ENCODE measurements around the gene MBP. TPM values are rescaled to one million over a fixed set of nuclear protein-coding genes. Genes with fewer than 3 reads are reported as not detected.

MBP gene
- polyA plus RNA-seq, 3 donors from 2014 or later: 187 to 403 (median 297) TPM

DNA sequence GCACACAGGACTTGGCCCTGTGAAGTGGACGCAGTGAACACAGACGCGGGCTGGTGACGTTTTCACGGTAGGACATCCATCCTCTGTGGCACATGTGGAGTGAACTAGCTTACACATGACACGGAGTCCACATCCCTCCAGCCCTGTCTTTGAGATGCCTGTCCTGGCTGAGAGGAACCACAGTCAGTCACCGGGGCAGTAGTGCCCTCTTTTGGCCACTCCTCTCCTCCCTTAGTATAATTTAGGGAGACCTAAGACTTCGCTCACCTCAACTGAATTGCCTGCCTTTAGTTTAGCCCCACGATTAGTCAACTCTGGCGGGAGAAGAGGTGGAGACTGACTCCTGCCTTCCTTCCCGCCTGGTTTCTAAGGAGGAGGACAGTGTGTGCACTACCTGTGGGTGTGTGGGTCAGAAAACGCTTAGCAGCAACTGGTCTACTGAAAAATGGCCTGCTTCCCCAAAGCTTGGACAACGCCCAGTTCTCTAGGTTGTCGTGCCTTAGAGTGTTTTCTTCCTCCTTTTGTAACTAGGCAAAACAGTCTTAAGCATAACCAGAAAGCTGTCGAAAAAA, 70.6 kb downstream of the MBP start:
- H3K27ac Mint-ChIP-seq: peak overlapping the region; percentile 94 to 99 (median 99)
- H3K4me1 Mint-ChIP-seq: peaks cover 89 to 93% of the 10 kb centered on the region in 2 donors
- peak in 2 of 3 donors; percentile 56 to 60 for DNase-seq
- H3K9me3 Mint-ChIP-seq: no peaks in the 10 kb centered on the region
- H3K36me3 Mint-ChIP-seq: peaks cover 38 to 59% (median 54%) of the 10 kb centered on the region in 3 donors
- peak overlapping the region; percentile 73 to 86 (median 83) for H3K4me3 Mint-ChIP-seq
- H3K27me3 Mint-ChIP-seq (ENCODE audit: low read depth in 3 of 3): peaks cover 14 to 47% (median 46%) of the 10 kb centered on the region in 3 donors

DNA sequence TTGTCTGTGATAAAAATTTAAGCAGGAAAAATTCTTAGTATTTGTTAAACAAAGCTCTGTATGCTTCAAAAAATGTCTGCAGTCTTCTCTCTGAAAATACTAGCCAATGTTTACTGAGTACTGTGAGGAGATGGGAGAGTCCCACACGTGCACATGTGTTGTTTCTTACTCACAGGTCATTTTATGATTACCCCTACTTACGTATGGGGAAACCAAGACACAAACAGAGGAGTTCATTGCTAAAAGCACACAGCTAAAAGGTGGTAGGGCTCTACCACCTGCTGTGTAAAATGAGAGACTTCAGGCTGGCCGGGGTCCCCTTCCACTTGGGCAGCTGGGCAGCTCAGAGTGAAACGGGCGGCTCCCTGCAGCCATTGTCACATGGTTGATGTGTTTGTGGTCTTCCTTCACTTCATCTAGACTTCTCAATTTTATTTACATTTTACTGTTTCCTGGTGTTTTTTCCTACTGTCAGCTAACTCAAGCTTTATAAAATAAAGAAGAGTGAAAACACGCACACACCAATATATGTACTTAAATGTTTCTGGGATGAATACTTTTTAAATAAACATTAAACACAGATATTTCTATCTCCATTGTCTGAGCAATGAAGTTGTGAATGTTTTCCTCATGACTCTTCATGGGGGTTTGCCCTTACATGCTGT, 71.2 kb downstream of the MBP start:
- peaks cover 14 to 52% (median 48%) of the 10 kb centered on the region in 3 donors for H3K27me3 Mint-ChIP-seq (ENCODE audit: low read depth in 3 of 3)
- H3K4me1 Mint-ChIP-seq: peaks cover 89 to 93% of the 10 kb centered on the region in 2 donors
- peaks cover 38 to 65% (median 54%) of the 10 kb centered on the region in 3 donors for H3K36me3 Mint-ChIP-seq
- H3K4me3 Mint-ChIP-seq: peak overlapping the region; percentile 73 to 86 (median 83)
- H3K9me3 Mint-ChIP-seq: no peaks in the 10 kb centered on the region
- peak overlapping the region; percentile 94 to 99 (median 99) for H3K27ac Mint-ChIP-seq
- peak in 2 of 3 donors; percentile 49 to 56 for DNase-seq

- Mint-ChIP-seq H3K27me3 (ENCODE audit: low read depth in 3 of 3) (peaks cover 18 to 49% (median 46%) of the 10 kb centered on the region in 3 donors), H3K36me3 (peaks cover 32 to 54% (median 43%) of the 10 kb centered on the region in 3 donors), H3K4me3 (peak overlapping the region; percentile 67 to 83 (median 73)), H3K27ac (peak overlapping the region; percentile 94 to 99 (median 99)), H3K4me1 (peaks cover 89 to 93% of the 10 kb centered on the region in 2 donors), H3K9me3 (no peaks in the 10 kb centered on the region)
- DNase-seq: no peak
These were observed 72.4 kb downstream of the MBP start for GRCh38 chr18:77060151-77060550.

- peak in 1 of 3 donors; percentile 51 for DNase-seq
- no peaks in the 10 kb centered on the region for H3K9me3 Mint-ChIP-seq
- peaks cover 89 to 93% of the 10 kb centered on the region in 2 donors for H3K4me1 Mint-ChIP-seq
- peaks cover 28 to 49% (median 38%) of the 10 kb centered on the region in 3 donors for H3K36me3 Mint-ChIP-seq
- peak overlapping the region; percentile 46 to 73 (median 67) for H3K4me3 Mint-ChIP-seq
- peaks cover 24 to 56% (median 53%) of the 10 kb centered on the region in 3 donors for H3K27me3 Mint-ChIP-seq (ENCODE audit: low read depth in 3 of 3)
- H3K27ac Mint-ChIP-seq: peak overlapping the region; percentile 94 to 99 (median 99)
These were observed 73.2 kb downstream of the MBP start for GRCh38 chr18:77059294-77059916.

DNA sequence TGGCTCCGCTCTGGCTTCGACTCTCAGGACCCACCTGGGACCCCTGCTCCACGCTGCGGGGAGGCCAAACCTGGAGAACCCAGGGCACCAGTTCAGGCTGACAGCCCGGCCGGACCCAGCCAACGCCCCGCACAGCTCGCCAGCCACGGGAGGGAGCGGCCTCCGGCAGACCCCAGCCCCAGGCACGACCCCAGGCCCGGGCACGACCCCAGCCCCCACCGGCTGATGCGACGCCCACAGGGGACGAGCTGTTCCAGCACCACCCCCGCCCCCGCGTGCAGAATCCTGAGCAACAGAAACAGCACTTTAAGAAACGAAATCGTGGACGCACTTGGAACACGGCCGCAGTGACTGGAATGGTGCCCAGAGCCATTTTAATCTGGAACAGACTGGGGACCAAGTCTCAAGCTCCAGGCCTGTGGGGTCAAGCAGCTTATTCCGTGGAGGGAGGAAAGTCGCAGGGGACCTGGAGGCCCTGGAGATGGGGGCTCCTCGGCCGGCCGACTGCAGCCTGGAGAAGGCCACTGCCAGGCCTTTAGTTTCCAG, 74.2 kb downstream of the MBP start:
- peaks cover 21 to 39% (median 34%) of the 10 kb centered on the region in 3 donors for H3K36me3 Mint-ChIP-seq
- H3K4me1 Mint-ChIP-seq: peaks cover 89 to 93% of the 10 kb centered on the region in 2 donors
- no peaks in the 10 kb centered on the region for H3K9me3 Mint-ChIP-seq
- peak overlapping the region in 1 of 5 donors; percentile 54 for H3K4me3 Mint-ChIP-seq
- no peak for DNase-seq
- peaks cover 22 to 59% (median 52%) of the 10 kb centered on the region in 3 donors for H3K27me3 Mint-ChIP-seq (ENCODE audit: low read depth in 3 of 3)
- peak overlapping the region in 2 of 6 donors; percentile 81 to 88 for H3K27ac Mint-ChIP-seq

DNA sequence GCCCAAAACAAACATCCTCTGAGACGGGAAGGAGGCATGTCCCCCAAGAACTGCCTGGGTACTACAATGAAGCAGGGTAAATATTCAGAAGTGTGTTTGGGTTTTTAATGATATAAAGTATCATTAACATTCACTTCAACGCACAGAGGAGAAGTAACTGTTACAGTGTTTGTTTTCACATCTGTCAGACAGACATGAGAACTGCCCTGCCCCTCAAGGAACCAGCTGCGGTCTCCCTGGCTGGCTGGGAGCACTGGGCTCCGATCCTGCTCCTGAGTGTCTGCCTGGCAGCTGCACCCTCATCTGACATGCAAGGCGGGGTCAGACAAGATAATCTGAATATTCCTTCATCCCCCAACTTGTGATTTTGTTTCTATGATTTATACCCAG, 75.6 kb downstream of the MBP start:
- peak overlapping the region; percentile 74 to 83 (median 81) for H3K4me3 Mint-ChIP-seq
- DNase-seq: peak in 1 of 3 donors; percentile 35
- H3K36me3 Mint-ChIP-seq: peaks cover 12 to 25% (median 23%) of the 10 kb centered on the region in 3 donors
- peak overlapping the region; percentile 95 to 99 (median 97) for H3K27ac Mint-ChIP-seq
- no peaks in the 10 kb centered on the region for H3K9me3 Mint-ChIP-seq
- H3K4me1 Mint-ChIP-seq: peaks cover 89 to 93% of the 10 kb centered on the region in 2 donors
- peaks cover 19 to 47% (median 43%) of the 10 kb centered on the region in 3 donors for H3K27me3 Mint-ChIP-seq (ENCODE audit: low read depth in 3 of 3)

DNA sequence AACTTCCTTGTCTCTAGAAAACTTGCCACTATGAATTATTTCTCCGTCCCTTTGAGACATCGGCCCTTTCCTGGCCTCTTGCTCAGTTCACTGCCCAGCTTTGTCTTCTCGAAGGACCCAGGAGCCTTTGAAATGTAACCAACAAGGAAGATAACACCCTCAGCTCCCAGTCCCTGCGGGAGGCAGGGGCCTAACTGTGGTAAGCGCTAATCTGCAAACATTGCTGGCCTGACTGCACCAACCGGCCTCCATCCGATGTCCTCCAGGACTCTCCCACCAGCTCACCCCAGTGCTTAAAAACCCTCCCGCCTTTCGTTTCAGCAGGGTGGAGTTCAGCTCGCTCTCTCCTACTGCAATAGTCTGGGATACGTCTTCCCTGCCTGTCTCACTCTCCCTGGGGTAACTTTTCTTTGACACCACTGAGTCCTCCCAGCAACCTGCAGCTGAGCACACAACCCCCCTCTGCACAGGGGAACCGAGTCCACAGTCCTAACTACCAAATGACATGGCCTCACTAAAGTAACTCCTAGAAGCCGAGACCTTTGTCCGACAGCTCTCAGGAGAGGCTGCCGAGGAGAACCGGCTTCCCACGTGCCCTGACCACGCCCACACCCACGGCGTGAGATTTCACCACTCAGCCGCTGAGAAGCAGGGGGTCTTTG, 76.1 kb downstream of the MBP start:
- Mint-ChIP-seq H3K4me1 (peaks cover 89 to 93% of the 10 kb centered on the region in 2 donors), H3K27ac (peak overlapping the region; percentile 95 to 99 (median 97)), H3K36me3 (peaks cover 15 to 25% (median 20%) of the 10 kb centered on the region in 3 donors), H3K4me3 (peak overlapping the region; percentile 74 to 83 (median 81)), H3K9me3 (no peaks in the 10 kb centered on the region), H3K27me3 (ENCODE audit: low read depth in 3 of 3) (peaks cover 16 to 47% (median 41%) of the 10 kb centered on the region in 3 donors)
- peak in 1 of 3 donors; percentile 47 for DNase-seq

- no peak for DNase-seq
- H3K4me1 Mint-ChIP-seq: peaks cover 88 to 93% of the 10 kb centered on the region in 2 donors
- H3K9me3 Mint-ChIP-seq: no peaks in the 10 kb centered on the region
- peak overlapping the region; percentile 74 to 83 (median 81) for H3K4me3 Mint-ChIP-seq
- H3K27ac Mint-ChIP-seq: peak overlapping the region; percentile 95 to 99 (median 97)
- peaks cover 13 to 19% (median 15%) of the 10 kb centered on the region in 3 donors for H3K36me3 Mint-ChIP-seq
- peaks cover 12 to 43% (median 41%) of the 10 kb centered on the region in 3 donors for H3K27me3 Mint-ChIP-seq (ENCODE audit: low read depth in 3 of 3)
These were observed 76.9 kb downstream of the MBP start for GRCh38 chr18:77055429-77056300.

DNA sequence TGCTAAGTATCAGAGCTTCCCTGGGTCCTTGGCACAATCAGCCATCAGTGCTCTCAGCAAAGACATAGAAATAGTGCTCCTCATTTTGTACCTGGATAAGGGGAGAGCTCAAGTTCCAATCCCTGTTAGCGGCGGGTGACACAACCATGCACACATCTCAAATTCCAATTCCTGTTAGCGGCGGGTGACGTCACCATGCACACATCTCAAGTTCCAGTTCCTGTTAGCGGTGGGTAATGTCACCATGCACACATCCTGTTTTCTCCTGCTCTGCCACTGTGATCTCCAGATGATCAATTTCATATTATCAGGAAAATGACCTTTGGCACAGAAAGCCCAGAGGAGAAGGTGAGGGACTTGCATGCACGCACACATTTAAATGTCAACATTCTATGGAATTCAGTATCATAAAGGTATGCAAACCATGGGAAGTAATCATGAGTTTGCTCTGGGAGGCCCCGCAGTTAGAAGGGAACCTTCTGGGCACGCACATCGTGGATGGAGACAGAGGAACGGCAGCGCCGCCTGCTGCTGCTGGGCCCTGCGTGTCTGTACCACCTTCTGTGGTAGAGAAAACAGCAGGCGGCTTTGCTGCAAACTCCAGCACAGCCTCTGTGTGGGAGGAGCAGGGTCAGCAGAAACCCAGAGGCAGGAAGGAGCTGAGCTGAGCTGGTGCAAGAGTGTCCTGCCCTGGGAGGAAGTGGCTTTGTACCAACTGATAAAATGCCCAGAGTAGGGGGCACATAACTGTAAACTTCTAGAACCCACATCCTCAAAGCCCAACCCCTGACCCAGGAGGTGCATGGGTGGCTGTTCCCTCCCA, 77.8 kb downstream of the MBP start:
- peak overlapping the region; percentile 74 to 83 (median 81) for H3K4me3 Mint-ChIP-seq
- H3K9me3 Mint-ChIP-seq: no peaks in the 10 kb centered on the region
- H3K36me3 Mint-ChIP-seq: peaks cover 12 to 19% (median 15%) of the 10 kb centered on the region in 3 donors
- peak; percentile 83 to 89 (median 87) for DNase-seq
- peaks cover 81 to 86% of the 10 kb centered on the region in 2 donors for H3K4me1 Mint-ChIP-seq
- H3K27ac Mint-ChIP-seq: peak overlapping the region; percentile 95 to 99 (median 97)
- H3K27me3 Mint-ChIP-seq (ENCODE audit: low read depth in 3 of 3): peaks cover 12 to 37% (median 37%) of the 10 kb centered on the region in 3 donors

GRCh38 chr18:77054288-77054605, 78.3 kb downstream of the MBP start:
- Mint-ChIP-seq H3K36me3 (peaks cover 9 to 16% (median 12%) of the 10 kb centered on the region in 3 donors), H3K4me1 (peaks cover 78 to 81% of the 10 kb centered on the region in 2 donors), H3K4me3 (peak overlapping the region; percentile 74 to 83 (median 81)), H3K9me3 (no peaks in the 10 kb centered on the region), H3K27me3 (ENCODE audit: low read depth in 3 of 3) (peaks cover 12 to 38% (median 37%) of the 10 kb centered on the region in 3 donors), H3K27ac (peak overlapping the region; percentile 95 to 99 (median 97))
- no peak for DNase-seq

DNA sequence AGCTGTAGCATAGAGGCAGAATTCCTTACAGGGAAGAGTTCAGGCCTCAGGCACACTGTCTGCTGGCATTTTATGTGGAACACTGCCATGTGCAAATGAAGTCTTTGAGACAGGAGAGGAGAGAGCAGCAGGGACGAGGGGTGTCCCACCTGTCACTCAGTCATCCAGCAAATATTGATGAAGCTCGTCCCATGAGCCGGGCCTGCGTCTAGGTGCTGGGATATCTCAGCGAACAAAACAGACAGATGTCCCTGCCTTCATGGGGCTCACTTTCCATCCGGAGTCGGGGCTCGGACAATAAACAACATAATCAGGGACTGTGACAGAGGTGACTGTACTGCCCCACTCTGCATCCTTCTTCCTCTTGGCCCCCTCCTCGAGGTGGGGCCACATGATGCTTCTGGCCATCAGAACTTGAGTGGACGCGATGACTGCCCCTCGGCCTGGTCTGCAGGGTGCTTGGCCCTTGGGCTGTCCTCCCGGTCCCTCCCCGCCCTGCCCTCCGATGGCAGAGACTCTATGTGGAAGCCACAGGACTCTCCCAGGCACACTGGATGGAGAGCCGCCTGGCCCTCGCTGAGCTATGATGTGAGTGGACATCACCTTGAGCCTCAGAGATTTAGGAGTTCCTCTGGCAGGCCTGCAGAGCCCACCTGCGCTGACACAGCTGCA, 78.8 kb downstream of the MBP start:
- no peak for DNase-seq
- Mint-ChIP-seq H3K27me3 (ENCODE audit: low read depth in 3 of 3) (peaks cover 12 to 37% (median 36%) of the 10 kb centered on the region in 3 donors), H3K4me3 (peak overlapping the region; percentile 74 to 83 (median 81)), H3K4me1 (peaks cover 76% of the 10 kb centered on the region in 2 donors), H3K36me3 (peaks cover 9 to 14% (median 12%) of the 10 kb centered on the region in 3 donors), H3K9me3 (no peaks in the 10 kb centered on the region), H3K27ac (peak overlapping the region; percentile 95 to 99 (median 97))
